H9 (cell line): ENCODE data around the gene ENC1. TPM values are rescaled to one million over a fixed set of nuclear protein-coding genes. Genes with fewer than 3 reads are reported as not detected.

ENCODE experiments used
- DNase-seq: peaks from one replicate; pipeline ENCODE4 v3.0.0-alpha.2; 2017
- H2AFZ ChIP-seq: one replicate; pipeline ENCODE4 v1.6.1; 2013; ENCODE audit warnings: mild to moderate bottlenecking, low read length, control low read depth, moderate library complexity
- H2AK5ac ChIP-seq: 2 replicates; pipeline ENCODE4 v1.6.1; 2013; ENCODE audit warnings: low read length, control low read depth, mixed read lengths; ENCODE audit not compliant: insufficient read length
- H2BK120ac ChIP-seq: one replicate; pipeline ENCODE4 v1.6.1; 2013; ENCODE audit warnings: low read depth, mild to moderate bottlenecking, low read length, control low read depth, inconsistent platforms; ENCODE audit not compliant: poor library complexity, severe bottlenecking
- H2BK12ac ChIP-seq: 2 replicates; pipeline ENCODE4 v1.6.1; 2013; ENCODE audit warnings: low read length, control low read depth, mixed read lengths, low read depth; ENCODE audit not compliant: insufficient read length
- H2BK15ac ChIP-seq: 2 replicates; pipeline ENCODE4 v1.6.1; 2013; ENCODE audit warnings: low read depth, low read length, control low read depth
- H2BK20ac ChIP-seq: one replicate; pipeline ENCODE4 v1.6.1; 2013; ENCODE audit warnings: low read depth, mild to moderate bottlenecking, low read length, control low read depth, inconsistent platforms; ENCODE audit not compliant: poor library complexity, severe bottlenecking
- H2BK5ac ChIP-seq: 2 replicates; pipeline ENCODE4 v1.6.1; 2013; ENCODE audit warnings: low read length, control low read depth, mixed read lengths; ENCODE audit not compliant: insufficient read length
- H3K14ac ChIP-seq: 2 replicates; pipeline ENCODE4 v1.6.1; 2013; ENCODE audit warnings: low read length, control low read depth; ENCODE audit not compliant: insufficient read depth
- H3K18ac ChIP-seq: 2 replicates; pipeline ENCODE4 v1.6.1; 2013; ENCODE audit warnings: low read depth, mild to moderate bottlenecking, mixed read lengths, low read length, control low read depth; ENCODE audit not compliant: insufficient read length
- H3K23ac ChIP-seq: 2 replicates; pipeline ENCODE4 v1.6.1; 2013; ENCODE audit warnings: low read length, control low read depth, mixed read lengths, low read depth; ENCODE audit not compliant: insufficient read length
- H3K23me2 ChIP-seq: 2 replicates; pipeline ENCODE4 v1.6.1; 2013; ENCODE audit warnings: low read depth, mild to moderate bottlenecking, mixed read lengths, low read length, control low read depth; ENCODE audit not compliant: insufficient read length, poor library complexity, severe bottlenecking
- H3K27ac ChIP-seq: 2 replicates; pipeline ENCODE4 v1.5.1; 2013; ENCODE audit warnings: low read length, control low read depth, mixed read lengths, low read depth; ENCODE audit not compliant: insufficient read length
- H3K27me3 ChIP-seq: 2 replicates; pipeline ENCODE4 v1.6.1; 2013; ENCODE audit warnings: low read length, control low read depth, inconsistent platforms; ENCODE audit not compliant: insufficient read depth
- H3K4ac ChIP-seq: 2 replicates; pipeline ENCODE4 v1.6.1; 2013; ENCODE audit warnings: low read depth, mild to moderate bottlenecking, control low read depth, inconsistent platforms, low read length, moderate library complexity
- H3K4me1 ChIP-seq: 2 replicates; pipeline ENCODE4 v1.6.1; 2013; ENCODE audit warnings: low read length, control low read depth, inconsistent platforms; ENCODE audit not compliant: insufficient read depth
- H3K4me2 ChIP-seq: 2 replicates; pipeline ENCODE4 v1.6.1; 2013; ENCODE audit warnings: low read length, control low read depth, mixed read lengths; ENCODE audit not compliant: insufficient read length, insufficient read depth
- H3K56ac ChIP-seq: 2 replicates; pipeline ENCODE4 v1.6.1; 2013; ENCODE audit warnings: low read depth, mild to moderate bottlenecking, mixed read lengths, low read length, control low read depth; ENCODE audit not compliant: insufficient read length
- H3K79me1 ChIP-seq: 2 replicates; pipeline ENCODE4 v1.6.1; 2013; ENCODE audit warnings: low read depth, mild to moderate bottlenecking, moderate library complexity, low read length, control low read depth, inconsistent platforms; ENCODE audit not compliant: insufficient read depth, poor library complexity, severe bottlenecking
- H3K79me2 ChIP-seq: 2 replicates; pipeline ENCODE4 v1.6.1; 2013; ENCODE audit warnings: low read length, control low read depth, inconsistent platforms; ENCODE audit not compliant: insufficient read depth
- H3K9ac ChIP-seq: 2 replicates; pipeline ENCODE4 v1.6.1; 2013; ENCODE audit warnings: low read length, control low read depth, mixed read lengths; ENCODE audit not compliant: insufficient read length; ENCODE audit errors: extremely low read depth
- H3K9me3 ChIP-seq: one replicate; pipeline ENCODE4 v1.6.1; 2013; ENCODE audit warnings: low read depth, low read length, inconsistent platforms; ENCODE audit not compliant: control insufficient read depth
- H3T11ph ChIP-seq: one replicate; pipeline ENCODE4 v1.6.1; 2013; ENCODE audit warnings: mild to moderate bottlenecking, low read length, control low read depth, inconsistent platforms
- H4K20me1 ChIP-seq: one replicate; pipeline ENCODE4 v1.6.1; 2013; ENCODE audit not compliant: control insufficient read depth, insufficient read length, insufficient read depth
- H4K5ac ChIP-seq: 2 replicates; pipeline ENCODE4 v1.6.1; 2013; ENCODE audit warnings: low read depth, mild to moderate bottlenecking, mixed read lengths, low read length, control low read depth; ENCODE audit not compliant: insufficient read length
- H4K8ac ChIP-seq: replicated peaks from 2 replicates; pipeline ENCODE4 v1.6.1; 2013; ENCODE audit warnings: low read length, control low read depth, mixed read lengths, low read depth; ENCODE audit not compliant: insufficient read length
- H4K91ac ChIP-seq: 2 replicates; pipeline ENCODE4 v1.6.1; 2013; ENCODE audit warnings: low read depth, mild to moderate bottlenecking, moderate library complexity, mixed read lengths, low read length, control low read depth; ENCODE audit not compliant: insufficient read length
- H3K27ac Mint-ChIP-seq, 3 experiments: 2 replicates in 2 of 3; 3 replicates in 1 of 3; pipeline ENCODE4 v1.8.0; 2020 to 2021; ENCODE audit warnings: mixed read lengths in 3 of 3, mild to moderate bottlenecking in 1 of 3, moderate library complexity in 1 of 3
- H3K27me3 Mint-ChIP-seq: 2 replicates; pipeline ENCODE4 v1.8.0; 2021; ENCODE audit warnings: low read depth, mild to moderate bottlenecking, moderate library complexity, mixed read lengths
- H3K36me3 Mint-ChIP-seq, 3 experiments: 2 replicates in 2 of 3; 3 replicates in 1 of 3; pipeline ENCODE4 v1.8.0; 2020 to 2021; ENCODE audit warnings: low read depth in 3 of 3, mixed read lengths in 3 of 3; ENCODE audit not compliant: insufficient read depth in 1 of 3
- H3K4me1 Mint-ChIP-seq, 2 experiments: 2 replicates each; pipeline ENCODE4 v1.8.0; 2020; ENCODE audit warnings: mixed read lengths in 2 of 2
- H3K4me3 Mint-ChIP-seq, 2 experiments: 2 replicates in 1 of 2; 3 replicates in 1 of 2; pipeline ENCODE4 v1.8.0; 2020 to 2021; ENCODE audit warnings: mild to moderate bottlenecking in 2 of 2, mixed read lengths in 2 of 2, moderate library complexity in 1 of 2
- H3K9me3 Mint-ChIP-seq, 2 experiments: 2 replicates in 1 of 2; 3 replicates in 1 of 2; pipeline ENCODE4 v1.8.0; 2020; ENCODE audit warnings: mild to moderate bottlenecking in 2 of 2, mixed read lengths in 2 of 2, moderate library complexity in 1 of 2
- CTCF ChIP-seq: fragments of 200-600 bp; sonication (generic); conservative IDR thresholded peaks from 3 replicates; pipeline ENCODE4 v1.8.0; 2021; ENCODE audit warnings: antibody characterized with exemption, mild to moderate bottlenecking
- WGBS: extraction: QIAGEN DNeasy Blood & Tissue Kit; methylation state at CpG from one replicate; pipeline ENCODE4 v1.1.7; 2013; ENCODE audit warnings: missing lambda C conversion rate, low lambda C conversion rate, mixed read lengths; ENCODE audit not compliant: insufficient read length; ENCODE audit errors: extremely low coverage; 5-methylcytosine and 5-hydroxymethylcytosine counted together
- total RNA-seq: library from RNA; stranded (reverse); gene quantifications from 2 replicates; pipeline ENCODE4 v1.2.1, GENCODE V29; 2021

ENC1 gene
- total RNA-seq, 1 experiment from 2014 or later, result 14.4 TPM

- Histone ChIP-seq H2BK12ac (no peak overlapping the region), H2BK20ac (no peak overlapping the region), H4K20me1 (no peaks in the 10 kb centered on the region), H3K79me1 (no peaks in the 10 kb centered on the region), H2AK5ac (no peak overlapping the region), H2BK5ac (no peak overlapping the region), H3K23ac (no peak overlapping the region), H4K8ac (no peak overlapping the region), H3K14ac (no peak overlapping the region), H2BK15ac (no peak overlapping the region), H3K56ac (no peak overlapping the region), H3K4me1 (no peaks in the 10 kb centered on the region; the same call in 1 of the 2 replicates), H3K4me2 (no peak overlapping the region), H3K4ac (no peak overlapping the region), H2AFZ (no peak overlapping the region), H3T11ph (no peak overlapping the region), H3K18ac (no peak overlapping the region), H3K79me2 (no peaks in the 10 kb centered on the region), H3K23me2 (no peaks in the 10 kb centered on the region), H3K27ac (no peak overlapping the region), H3K9me3 (no peaks in the 10 kb centered on the region), H4K91ac (no peak overlapping the region), H2BK120ac (no peak overlapping the region), H3K9ac (no peak overlapping the region), H3K27me3 (no peaks in the 10 kb centered on the region), H4K5ac (no peak overlapping the region)
- WGBS, result no CpG with 5 or more reads among the region's 3 CpGs
- no peak for DNase-seq
- no peak overlapping the region for H3K4me3 Mint-ChIP-seq
- no peaks in the 10 kb centered on the region for H3K36me3 Mint-ChIP-seq
- no peaks in the 10 kb centered on the region; the same call in 1 of the 2 replicates for H3K27me3 Mint-ChIP-seq
- peaks cover 0 to under 1% of the 10 kb centered on the region in 2 experiments; a peak in 1 of 5 replicates for H3K9me3 Mint-ChIP-seq
- no peak for TF ChIP-seq CTCF
- peaks cover 6 to 11% of the 10 kb centered on the region in 2 experiments; a peak in 3 of 4 replicates for H3K4me1 Mint-ChIP-seq
- H3K27ac Mint-ChIP-seq, result 0 out of 7 replicates have a peak overlapping the region, but pooled peaks of 1 of the 3 experiments have one; percentile 8
Measured at GRCh38 chr5:74652576-74652975, 12.0 kb upstream of the ENC1 start.
